Measurements from ENCODE around the gene SIRT3.

The SIRT3 gene

DNA sequence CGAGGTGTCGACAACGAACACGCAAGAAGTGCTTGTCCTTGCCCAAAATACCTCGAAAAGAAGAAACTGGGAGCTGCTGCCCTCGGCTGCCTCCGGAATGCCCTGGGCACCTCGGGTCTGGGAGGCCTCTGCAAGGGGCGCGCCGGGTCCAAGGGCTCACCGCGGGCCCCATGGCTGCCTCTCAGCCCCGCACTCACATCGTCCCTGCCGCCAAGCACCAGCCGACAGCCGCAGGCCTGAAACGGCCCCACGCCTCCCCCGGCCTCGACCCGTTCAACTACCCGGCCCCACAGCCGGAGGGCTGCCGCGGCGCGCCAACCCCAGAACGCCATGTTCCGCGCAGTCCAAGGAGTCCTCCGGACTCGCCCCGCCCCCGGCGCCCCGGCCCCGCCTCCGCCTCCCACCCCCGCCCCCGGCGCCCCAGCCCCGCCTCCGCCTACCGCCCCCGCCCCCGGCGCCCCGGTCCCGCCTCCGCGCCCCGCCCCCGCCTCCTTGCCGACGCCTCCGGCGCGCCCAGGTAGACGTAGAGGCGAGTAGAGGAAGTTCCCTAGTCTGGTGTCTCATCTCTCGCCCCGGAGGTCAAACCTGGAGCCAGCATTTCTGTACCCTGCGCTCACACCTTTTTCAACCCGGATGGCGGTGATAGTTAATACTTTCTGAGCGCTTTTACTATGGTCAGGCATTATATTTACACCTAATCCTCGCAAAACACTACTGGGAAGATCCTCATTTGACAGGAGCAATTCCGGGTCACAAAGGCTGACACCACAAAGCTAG lies at the start of gene SIRT3:
TSS of gene SIRT3 (minus strand) at position 346 of the 777 bp plus-strand sequence. CDS start at position 332, 14 bp downstream.
- DNase-seq = peak; percentile 88

DNA sequence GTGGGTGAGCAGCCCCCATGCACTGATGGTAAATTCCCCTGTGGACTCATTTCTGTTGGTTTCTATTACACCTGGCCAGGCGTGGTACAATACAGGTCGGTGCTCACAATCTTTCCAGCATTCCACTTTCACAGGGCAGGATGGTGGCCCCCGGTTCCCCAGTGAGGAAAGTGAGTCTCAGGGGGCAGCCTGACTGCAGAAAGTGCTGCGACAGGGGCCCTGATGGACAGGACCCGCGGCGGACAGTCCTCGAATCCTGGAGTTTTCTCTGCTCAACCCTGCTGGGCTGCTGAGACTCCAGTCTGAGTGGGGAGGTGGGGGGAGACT lies 49.7 kb upstream of the SIRT3 start:
- DNase-seq = no peak

DNA sequence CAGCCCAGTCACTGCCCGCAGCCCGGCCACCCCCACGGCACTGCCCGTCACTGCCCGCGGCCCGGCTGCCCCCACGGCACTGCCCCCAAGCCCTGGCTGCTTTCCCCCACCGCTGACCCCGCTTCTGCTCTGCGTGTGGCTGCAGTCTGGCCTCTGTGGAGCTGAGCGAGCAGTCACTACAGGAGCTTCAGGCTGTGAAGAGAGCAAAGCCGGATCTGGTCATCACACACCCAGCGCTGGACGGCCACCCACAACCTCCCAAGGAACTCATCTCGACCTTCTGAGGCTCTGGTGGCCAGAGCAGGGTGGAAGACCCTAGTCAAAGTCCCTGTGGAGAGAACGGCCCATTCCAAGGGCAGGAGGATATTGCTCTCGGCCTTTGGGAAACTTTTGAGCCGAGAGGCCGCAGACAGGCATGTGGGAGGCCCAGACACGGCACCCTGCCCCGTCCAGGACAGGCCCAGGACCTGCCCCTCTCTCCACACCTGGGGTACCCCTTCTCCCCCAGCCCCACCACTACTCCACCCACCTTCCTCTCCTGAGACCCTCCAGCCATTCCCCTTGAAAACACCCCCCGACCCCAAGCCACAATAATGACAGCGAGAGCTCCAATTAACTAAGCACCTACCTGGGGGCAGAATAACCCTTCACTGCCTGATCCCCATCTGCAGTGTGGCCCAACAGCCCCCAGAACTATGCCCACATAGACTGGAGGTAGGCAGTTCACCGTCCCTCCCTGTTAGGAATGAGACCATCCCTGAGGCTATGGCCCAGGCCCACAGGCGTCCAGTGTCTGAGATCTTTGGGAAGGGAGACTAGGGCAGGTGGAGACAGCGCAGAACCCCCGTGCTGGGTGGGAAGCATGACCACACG lies 49.1 kb upstream of the SIRT3 start:
- no peak for DNase-seq

DNA sequence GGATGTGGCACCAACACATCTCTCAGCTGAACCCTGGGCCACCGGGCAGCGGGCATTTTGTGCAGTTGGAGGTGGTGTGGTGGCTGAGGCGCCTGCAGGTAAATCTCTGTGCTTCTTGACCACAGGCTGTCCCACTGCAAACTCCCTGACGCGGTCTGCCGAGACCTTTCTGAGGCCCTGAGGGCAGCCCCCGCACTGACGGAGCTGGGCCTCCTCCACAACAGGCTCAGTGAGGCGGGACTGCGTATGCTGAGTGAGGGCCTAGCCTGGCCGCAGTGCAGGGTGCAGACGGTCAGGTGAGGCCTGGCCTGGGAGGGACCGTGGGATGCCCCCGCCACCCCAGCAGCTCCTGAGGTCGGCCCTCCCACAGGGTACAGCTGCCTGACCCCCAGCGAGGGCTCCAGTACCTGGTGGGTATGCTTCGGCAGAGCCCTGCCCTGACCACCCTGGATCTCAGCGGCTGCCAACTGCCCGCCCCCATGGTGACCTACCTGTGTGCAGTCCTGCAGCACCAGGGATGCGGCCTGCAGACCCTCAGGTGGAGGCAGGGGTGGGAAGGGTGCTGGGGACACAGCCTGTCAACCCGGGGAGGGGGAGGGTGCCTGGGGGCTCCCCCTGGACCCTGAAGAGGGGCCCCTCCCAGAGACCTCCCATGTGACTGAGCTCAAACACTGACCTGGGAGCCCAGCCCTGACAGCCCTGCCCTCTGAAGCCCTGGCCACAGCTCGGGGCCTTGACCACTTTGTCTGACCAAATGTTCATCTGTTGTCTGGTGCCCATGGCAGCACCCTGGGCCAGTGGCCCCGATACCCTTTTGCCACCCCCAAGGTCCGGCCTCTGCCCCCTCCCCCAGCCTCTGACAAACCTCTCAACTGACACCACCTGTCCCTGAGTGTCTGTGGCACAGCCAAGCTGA lies 48.2 kb upstream of the SIRT3 start:
- DNase-seq = no peak

DNA sequence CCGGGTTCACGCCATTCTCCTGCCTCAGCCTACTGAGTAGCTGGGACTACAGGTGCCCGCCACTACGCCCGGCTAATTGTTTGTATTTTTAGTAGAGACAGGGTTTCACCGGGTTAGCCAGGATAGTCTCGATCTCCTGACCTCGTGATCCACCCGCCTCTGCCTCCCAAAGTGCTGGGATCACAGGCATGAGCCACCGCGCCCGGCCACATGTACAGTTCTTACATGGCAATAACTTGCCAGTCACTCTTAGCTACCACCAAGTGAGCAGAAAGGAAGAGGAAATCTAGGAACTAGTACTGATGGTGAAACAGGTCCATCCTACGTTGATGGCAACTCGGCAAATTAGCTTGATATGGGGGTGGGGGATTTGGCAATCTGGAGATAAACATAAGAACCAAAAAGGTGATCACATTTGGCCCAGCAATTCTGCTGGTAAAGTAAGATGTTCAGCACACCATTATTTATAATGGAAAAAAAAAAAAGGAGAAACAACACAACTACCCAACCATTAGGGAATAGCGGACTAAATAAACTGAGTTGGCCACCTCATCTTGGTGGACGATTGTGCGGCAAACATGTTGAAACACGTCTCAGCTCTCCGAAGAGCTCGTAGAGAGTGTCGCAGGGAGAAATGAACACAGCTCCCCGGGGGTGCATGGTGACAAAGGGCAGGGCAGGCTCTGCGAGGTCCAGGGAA lies 47.4 kb upstream of the SIRT3 start:
- DNase-seq = no peak

DNA sequence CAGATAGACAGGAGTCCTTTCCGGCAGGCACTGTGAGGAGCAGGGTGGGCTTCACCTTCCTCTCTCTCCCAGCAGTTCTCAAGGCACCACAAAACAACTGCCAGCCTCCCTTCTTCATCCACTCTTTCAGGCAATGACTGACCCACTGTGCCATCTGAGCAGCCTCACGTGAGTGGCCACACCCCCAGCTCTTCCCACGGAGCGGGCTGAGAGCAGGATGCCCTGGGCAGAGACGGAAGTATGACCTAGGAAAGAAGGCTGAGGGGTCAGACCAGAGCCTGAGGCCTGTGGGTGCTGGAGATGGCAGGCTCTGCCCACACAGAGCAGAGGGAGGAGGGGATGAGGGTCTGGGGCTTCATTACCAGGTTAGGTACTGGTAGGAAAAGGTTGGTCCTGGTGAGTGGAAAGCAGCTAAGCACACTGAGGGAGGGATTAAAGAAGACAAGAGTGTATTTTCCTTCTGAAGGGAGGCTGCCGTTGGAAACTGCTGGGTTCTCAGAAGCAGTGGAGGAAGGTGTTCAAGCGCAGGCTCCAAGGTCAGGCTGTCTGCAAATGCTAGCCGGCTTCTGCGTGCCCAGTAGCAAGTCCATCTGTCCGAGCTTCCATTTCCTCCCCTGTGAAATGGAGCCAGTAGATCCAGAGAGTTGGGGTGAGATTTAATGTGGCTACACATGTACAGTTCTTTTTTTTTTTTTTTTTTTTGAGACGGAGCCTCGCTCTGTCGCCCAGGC lies 46.7 kb upstream of the SIRT3 start:
- DNase-seq = no peak

DNA sequence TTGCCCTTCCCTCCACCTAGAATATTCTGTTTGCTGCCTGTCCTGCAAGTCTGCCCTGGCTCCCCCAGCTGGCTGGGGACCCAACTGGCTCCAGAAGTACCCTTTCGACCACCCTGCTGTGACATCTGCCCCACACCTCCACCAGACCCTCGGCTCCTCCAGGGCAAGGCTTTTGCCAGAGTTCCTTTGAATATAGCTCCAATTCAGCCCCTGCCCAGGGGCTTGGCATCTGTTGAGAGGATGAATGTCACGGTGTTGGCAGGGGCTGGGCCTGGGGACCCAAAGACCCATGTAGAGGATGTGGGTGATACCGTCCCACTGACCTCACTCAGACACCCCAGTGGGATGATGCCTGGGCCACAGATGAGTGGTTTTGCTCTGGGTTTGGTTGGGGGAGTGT lies 46.0 kb upstream of the SIRT3 start:
- no peak for DNase-seq

DNA sequence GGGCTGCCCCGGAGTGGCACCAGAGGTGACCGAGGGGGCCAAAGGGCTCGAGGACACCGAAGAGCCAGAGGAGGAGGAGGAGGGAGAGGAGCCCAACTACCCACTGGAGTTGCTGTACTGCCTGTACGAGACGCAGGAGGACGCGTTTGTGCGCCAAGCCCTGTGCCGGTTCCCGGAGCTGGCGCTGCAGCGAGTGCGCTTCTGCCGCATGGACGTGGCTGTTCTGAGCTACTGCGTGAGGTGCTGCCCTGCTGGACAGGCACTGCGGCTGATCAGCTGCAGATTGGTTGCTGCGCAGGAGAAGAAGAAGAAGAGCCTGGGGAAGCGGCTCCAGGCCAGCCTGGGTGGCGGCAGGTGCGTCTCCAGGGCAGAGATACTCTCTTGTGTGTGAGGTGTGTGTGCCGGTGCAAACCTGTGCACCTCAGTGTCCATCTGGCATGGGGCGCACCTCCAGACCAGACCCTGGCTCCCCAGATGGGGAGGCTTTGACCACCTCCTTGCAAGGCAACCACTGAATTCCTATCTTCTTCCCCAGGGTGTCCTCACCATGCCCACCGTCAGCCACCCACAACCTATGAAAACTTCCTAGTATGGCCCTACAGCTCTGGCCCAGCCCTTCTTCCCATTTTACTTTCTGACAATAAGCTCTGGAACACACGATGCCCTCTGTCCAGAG lies 45.5 kb upstream of the SIRT3 start:
- no peak for DNase-seq

DNA sequence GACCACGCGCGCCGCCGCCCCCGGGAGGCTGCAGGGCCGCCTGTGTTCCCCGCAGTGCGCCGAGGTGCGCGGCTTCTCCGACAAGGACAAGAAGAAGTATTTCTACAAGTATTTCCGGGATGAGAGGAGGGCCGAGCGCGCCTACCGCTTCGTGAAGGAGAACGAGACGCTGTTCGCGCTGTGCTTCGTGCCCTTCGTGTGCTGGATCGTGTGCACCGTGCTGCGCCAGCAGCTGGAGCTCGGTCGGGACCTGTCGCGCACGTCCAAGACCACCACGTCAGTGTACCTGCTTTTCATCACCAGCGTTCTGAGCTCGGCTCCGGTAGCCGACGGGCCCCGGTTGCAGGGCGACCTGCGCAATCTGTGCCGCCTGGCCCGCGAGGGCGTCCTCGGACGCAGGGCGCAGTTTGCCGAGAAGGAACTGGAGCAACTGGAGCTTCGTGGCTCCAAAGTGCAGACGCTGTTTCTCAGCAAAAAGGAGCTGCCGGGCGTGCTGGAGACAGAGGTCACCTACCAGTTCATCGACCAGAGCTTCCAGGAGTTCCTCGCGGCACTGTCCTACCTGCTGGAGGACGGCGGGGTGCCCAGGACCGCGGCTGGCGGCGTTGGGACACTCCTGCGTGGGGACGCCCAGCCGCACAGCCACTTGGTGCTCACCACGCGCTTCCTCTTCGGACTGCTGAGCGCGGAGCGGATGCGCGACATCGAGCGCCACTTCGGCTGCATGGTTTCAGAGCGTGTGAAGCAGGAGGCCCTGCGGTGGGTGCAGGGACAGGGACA lies 44.8 kb upstream of the SIRT3 start:
- DNase-seq = peak; percentile 18

DNA sequence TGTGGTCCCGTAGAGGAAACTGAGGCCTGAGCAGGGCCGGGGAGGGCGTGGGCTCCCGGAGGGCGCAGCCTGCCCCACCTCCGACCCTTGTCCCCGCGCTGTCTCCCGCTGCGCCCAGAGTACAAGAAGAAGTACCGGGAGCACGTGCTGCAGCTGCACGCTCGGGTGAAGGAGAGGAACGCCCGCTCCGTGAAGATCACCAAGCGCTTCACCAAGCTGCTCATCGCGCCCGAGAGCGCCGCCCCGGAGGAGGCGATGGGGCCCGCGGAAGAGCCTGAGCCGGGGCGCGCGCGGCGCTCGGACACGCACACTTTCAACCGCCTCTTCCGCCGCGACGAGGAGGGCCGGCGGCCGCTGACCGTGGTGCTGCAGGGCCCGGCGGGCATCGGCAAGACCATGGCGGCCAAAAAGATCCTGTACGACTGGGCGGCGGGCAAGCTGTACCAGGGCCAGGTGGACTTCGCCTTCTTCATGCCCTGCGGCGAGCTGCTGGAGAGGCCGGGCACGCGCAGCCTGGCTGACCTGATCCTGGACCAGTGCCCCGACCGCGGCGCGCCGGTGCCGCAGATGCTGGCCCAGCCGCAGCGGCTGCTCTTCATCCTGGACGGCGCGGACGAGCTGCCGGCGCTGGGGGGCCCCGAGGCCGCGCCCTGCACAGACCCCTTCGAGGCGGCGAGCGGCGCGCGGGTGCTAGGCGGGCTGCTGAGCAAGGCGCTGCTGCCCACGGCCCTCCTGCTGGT lies 44.0 kb upstream of the SIRT3 start:
- peak; percentile 32 for DNase-seq

DNA sequence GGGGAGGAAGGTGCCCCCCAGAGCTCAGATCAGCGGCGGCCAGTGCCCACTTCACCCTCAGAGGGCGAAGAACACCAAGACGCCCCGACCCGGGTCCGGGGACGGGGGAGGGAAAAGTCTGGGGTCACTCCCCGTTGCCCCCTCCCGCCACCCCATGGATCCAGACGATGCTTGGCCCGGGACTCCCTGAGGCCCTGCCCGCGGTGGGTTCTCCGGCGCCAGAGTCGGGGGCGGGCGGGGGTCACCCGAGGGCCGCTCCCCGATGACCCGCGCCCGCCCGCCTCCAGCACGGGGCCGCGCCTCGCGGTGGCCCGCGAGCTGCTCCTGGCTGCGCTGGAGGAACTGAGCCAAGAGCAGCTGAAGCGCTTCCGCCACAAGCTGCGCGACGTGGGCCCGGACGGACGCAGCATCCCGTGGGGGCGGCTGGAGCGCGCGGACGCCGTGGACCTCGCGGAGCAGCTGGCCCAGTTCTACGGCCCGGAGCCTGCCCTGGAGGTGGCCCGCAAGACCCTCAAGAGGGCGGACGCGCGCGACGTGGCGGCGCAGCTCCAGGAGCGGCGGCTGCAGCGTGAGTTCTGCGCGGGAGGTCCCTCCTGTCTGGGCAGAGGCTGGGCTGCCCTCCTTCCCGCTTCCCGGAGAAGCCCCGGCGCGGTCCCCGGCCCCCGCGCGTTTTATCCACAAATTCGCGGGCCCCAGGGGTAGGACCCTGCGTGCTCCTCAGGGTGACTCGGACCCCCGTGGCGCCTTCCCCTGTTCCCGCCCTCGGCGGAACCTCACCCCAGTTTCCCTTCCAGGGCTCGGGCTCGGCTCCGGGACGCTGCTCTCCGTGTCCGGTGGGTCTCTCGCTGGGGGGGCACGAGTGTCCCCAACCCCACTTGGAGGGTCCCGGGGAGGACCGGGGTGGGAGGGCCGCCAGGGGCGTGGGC lies 43.2 kb upstream of the SIRT3 start:
- DNase-seq = no peak

DNA sequence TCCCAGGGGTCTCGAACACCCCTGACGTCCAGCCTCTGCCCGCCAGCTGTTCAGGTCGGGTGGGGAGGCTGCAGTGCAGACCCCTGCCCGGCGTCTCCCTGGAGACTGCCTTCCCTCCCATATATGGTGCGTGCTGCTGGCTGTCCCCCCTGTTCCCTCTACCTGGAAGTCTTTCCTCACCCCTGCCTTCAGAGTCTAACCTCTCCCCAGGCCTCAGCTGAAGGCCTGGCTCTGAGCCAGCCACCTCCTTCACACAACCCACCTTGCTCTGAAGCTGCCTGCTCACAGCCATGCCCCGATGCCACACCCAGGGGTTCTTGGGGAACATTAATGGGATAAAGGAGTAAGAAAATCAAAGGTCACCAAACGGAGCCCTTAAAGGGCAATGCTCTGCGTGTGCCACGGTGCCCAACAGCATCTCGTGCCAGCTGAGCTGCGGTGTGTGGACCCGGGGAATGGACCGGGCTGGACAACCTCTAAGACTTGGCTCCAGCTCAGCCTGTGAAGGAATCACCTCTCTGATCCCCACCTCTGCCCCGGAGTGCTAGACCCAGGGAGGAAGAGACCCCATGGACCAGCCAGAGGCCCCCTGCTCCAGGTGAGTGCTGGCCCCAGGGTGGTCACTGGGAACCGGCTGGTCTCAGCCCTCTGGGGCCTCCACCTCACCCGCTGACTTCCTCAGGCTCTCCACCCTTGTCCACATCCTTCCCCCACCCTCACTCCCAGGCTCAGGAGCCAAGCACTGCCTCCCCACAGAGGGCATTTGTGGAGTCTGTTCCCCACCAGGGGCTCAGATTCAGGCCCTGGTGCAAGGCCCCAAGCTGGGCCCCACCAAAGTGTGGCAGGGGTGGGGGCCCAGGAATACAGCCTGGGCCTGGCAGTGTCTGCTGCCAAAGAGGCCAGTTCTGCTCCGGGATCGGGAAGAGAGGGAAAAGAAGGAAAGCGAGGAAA lies 42.1 kb upstream of the SIRT3 start, which contains the start of gene NLRP6:
TSS of gene NLRP6 (plus strand) at position 407 of the 951 bp plus-strand sequence. CDS start at position 570, 163 bp downstream.
- no peak for DNase-seq

DNA sequence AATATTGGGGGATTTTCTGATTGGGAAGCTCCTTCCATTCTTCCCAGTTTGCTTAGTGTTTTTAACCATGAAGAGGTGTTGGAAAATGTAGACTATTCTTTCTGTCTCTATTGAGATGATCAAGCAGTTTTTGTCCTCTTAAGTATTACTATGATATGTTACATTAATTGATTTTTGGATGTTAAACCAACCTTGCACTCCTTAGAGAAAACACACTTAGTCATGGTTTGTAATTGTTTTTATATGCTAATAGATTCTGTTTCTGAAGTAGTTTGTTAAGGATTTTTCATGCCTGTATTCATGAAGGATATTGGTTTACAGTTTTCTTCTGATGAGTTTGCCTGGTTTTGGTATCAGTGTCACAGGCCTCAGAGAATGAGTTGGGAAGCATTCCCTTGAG lies 40.1 kb upstream of the SIRT3 start:
- no peak for DNase-seq

DNA sequence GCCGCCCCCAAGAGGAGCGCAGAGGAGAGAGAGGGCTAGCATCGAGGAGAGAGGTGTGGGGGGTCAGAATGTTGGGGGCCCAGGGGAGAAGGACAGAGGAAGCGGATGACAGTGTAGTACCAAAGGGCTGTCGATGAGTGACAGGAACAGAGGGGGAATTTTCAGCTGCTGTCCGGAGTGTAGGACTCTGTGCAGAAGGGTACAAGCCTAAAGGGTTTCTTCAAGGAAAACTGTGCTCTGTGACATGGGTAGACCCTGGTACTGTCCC lies 36.7 kb upstream of the SIRT3 start:
- DNase-seq = no peak

DNA sequence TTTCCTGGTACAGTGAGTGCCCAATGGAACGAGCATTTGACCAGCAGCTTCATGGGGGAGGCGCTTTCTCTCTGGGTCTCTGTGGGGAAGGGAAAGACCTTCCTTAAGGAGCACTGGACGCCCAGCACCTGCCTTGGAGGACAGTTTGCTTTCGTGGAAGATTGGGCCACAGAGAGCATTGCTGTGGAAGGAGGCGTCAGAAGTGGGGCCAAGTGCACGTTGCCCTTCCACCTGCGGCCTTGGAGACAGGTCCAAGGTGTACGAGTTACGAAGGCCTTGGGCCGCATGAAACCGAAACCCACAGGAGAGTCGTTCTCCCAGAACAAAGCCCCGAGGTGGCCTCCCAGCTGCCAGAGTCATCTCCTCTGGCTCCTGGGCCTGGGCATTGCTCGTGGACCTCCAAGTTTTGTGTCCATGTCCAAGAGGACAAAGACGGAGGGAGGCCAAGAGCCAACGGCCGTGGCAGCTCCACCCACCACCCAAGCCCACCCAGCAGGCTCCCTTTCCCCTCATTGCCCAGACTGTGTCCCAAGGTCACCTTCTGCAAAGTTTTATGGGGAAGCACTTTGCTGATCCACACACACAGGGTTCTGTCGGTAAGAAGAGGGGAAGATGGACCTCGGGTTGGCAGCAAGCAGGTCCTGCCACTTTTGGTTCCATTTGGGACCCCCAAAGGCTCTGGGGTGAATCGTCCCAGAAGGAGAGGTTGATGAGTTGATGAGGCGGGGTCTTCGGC lies 36.2 kb upstream of the SIRT3 start:
- DNase-seq = no peak

DNA sequence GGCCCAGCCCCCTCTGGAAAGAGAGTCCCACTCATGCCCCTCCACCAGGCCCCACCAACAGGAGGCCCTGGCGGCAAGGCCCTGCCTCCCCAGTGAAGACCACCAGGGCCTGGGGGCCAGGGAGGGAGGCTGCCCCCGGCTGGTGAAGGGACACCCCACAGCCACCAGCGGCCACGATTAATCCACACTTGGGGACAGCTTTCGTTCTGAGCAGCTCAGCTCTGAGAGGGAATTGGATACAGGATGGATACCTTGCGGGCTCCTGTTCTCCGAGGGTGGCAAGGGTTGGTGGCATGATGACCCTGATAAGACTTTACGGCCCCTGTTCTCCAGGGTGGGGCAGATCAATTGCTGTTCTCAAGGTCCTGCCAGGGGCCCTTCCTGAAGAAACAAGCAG lies 35.2 kb upstream of the SIRT3 start:
- no peak for DNase-seq

Measured in CD4-positive, alpha-beta T cell treated with Interleukin-4 for 4 hours (primary cell).